SK-N-SH treated with all-trans-retinoic acid at 6 μM for 48 hours (cell line): ENCODE data around the gene HSD17B14.

Source experiments
- ATAC-seq: fragments of 200-7000 bp; cut with Tn5 transposase; 3 replicates; pipeline ENCODE4 v1.9.1; 2020; ENCODE audit warnings: mild to moderate bottlenecking, moderate library complexity
- ARNTL ChIP-seq: fragments of 450-650 bp; formaldehyde crosslinking; IDR thresholded peaks from 2 replicates; pipeline ENCODE4 v1.5.0; 2020; ENCODE audit warnings: low read depth, mild to moderate bottlenecking, moderate library complexity, borderline replicate concordance
- BACH2 ChIP-seq: fragments of 250-450 bp; sonication (Bioruptor Pico); IDR thresholded peaks from 2 replicates; pipeline ENCODE4 v1.9.0; 2021; ENCODE audit warnings: mild to moderate bottlenecking, borderline replicate concordance
- CREB5 ChIP-seq: fragments of 250-450 bp; sonication (Bioruptor Pico); IDR thresholded peaks from 2 replicates; pipeline ENCODE4 v1.5.1; 2020; ENCODE audit warnings: low read depth, mild to moderate bottlenecking, moderate library complexity
- CSDC2 ChIP-seq: fragments of 250-450 bp; sonication (Bioruptor Pico); IDR thresholded peaks from 2 replicates; pipeline ENCODE4 v1.5.0; 2020; ENCODE audit warnings: mild to moderate bottlenecking, moderate library complexity
- CSRNP3 ChIP-seq: fragments of 250-450 bp; sonication (Bioruptor Pico); IDR thresholded peaks from 2 replicates; pipeline ENCODE4 v1.5.1; 2021; ENCODE audit warnings: mild to moderate bottlenecking, moderate library complexity
- ESRRG ChIP-seq: fragments of 250-450 bp; sonication (Bioruptor Pico); IDR thresholded peaks from 2 replicates; pipeline ENCODE4 v1.6.1; 2021; ENCODE audit warnings: mild to moderate bottlenecking
- GLIS3 ChIP-seq: fragments of 250-450 bp; sonication (Bioruptor Pico); IDR thresholded peaks from 2 replicates; pipeline ENCODE4 v1.5.0; 2020; ENCODE audit warnings: mild to moderate bottlenecking, moderate library complexity
- ISL1 ChIP-seq: fragments of 250-450 bp; sonication (Bioruptor Pico); IDR thresholded peaks from 2 replicates; pipeline ENCODE4 v2.1.2; 2022; ENCODE audit warnings: mild to moderate bottlenecking, moderate library complexity
- OSR1 ChIP-seq: fragments of 250-450 bp; sonication (Bioruptor Pico); IDR thresholded peaks from 2 replicates; pipeline ENCODE4 v1.8.0; 2022; ENCODE audit warnings: moderate library complexity, mild to moderate bottlenecking, inconsistent platforms
- PATZ1 ChIP-seq: fragments of 250-450 bp; sonication (Bioruptor Pico); IDR thresholded peaks from 2 replicates; pipeline ENCODE4 v1.8.0; 2020; ENCODE audit warnings: mild to moderate bottlenecking, moderate library complexity, borderline replicate concordance
- PPARA ChIP-seq: fragments of 250-450 bp; sonication (Bioruptor Pico); IDR thresholded peaks from 2 replicates; pipeline ENCODE4 v1.5.0; 2020; ENCODE audit warnings: mild to moderate bottlenecking, borderline replicate concordance
- RARB ChIP-seq: fragments of 250-450 bp; sonication (Bioruptor Pico); IDR thresholded peaks from 2 replicates; pipeline ENCODE4 v1.8.0; 2021; ENCODE audit warnings: mild to moderate bottlenecking, moderate library complexity
- SNAI2 ChIP-seq: fragments of 250-450 bp; sonication (Bioruptor Pico); IDR thresholded peaks from 2 replicates; pipeline ENCODE4 v1.5.0; 2020; ENCODE audit warnings: mild to moderate bottlenecking, moderate library complexity
- TOX ChIP-seq: fragments of 250-450 bp; sonication (Bioruptor Pico); IDR thresholded peaks from 2 replicates; pipeline ENCODE4 v1.8.0; 2021; ENCODE audit warnings: mild to moderate bottlenecking, moderate library complexity, borderline replicate concordance
- TSHZ2 ChIP-seq: fragments of 250-450 bp; sonication (Bioruptor Pico); IDR thresholded peaks from 2 replicates; pipeline ENCODE4 v1.5.0; 2020; ENCODE audit warnings: mild to moderate bottlenecking, moderate library complexity
- ZC3H10 ChIP-seq: fragments of 250-450 bp; sonication (Bioruptor Pico); IDR thresholded peaks from 2 replicates; pipeline ENCODE4 v1.5.1; 2021; ENCODE audit warnings: mild to moderate bottlenecking, moderate library complexity
- ZFP3 ChIP-seq: fragments of 250-450 bp; sonication (Bioruptor Pico); IDR thresholded peaks from 2 replicates; pipeline ENCODE4 v1.5.0; 2020; ENCODE audit warnings: mild to moderate bottlenecking, moderate library complexity
- ZFP30 ChIP-seq: fragments of 450-650 bp; formaldehyde crosslinking; IDR thresholded peaks from 2 replicates; pipeline ENCODE4 v1.5.0; 2022; ENCODE audit warnings: mild to moderate bottlenecking, moderate library complexity
- ZNF565 ChIP-seq: fragments of 450-650 bp; formaldehyde crosslinking; conservative IDR thresholded peaks from 2 replicates; pipeline ENCODE4 v1.5.0; 2020; ENCODE audit warnings: low read depth, mild to moderate bottlenecking, moderate library complexity
- ZNF70 ChIP-seq: fragments of 450-650 bp; formaldehyde crosslinking; IDR thresholded peaks from 2 replicates; pipeline ENCODE4 v1.5.0; 2020; ENCODE audit warnings: mild to moderate bottlenecking, moderate library complexity
- ZNF8 ChIP-seq: fragments of 450-650 bp; formaldehyde crosslinking; IDR thresholded peaks from 2 replicates; pipeline ENCODE4 v1.5.0; 2020; ENCODE audit warnings: mild to moderate bottlenecking, moderate library complexity

The HSD17B14 gene

GRCh38 chr19:48845384-48845783 is 9.1 kb upstream of the HSD17B14 start (continued):
- no peak for TF ChIP-seq CREB5 (CRISPR knock-in tag)

GRCh38 chr19:48844472-48844871 is 8.2 kb upstream of the HSD17B14 start:
- peak; percentile 75 for ATAC-seq
- TF ChIP-seq CREB5 (CRISPR knock-in tag) (no peak), TOX (CRISPR knock-in tag) (no peak), SNAI2 (CRISPR knock-in tag) (no peak), ZFP30 (CRISPR knock-in tag) (no peak), GLIS3 (CRISPR knock-in tag) (no peak), PPARA (no peak), ZNF8 (CRISPR knock-in tag) (no peak), CSRNP3 (CRISPR knock-in tag) (no peak), ZNF565 (CRISPR knock-in tag) (no peak), CSDC2 (CRISPR knock-in tag) (no peak), ZNF70 (CRISPR knock-in tag) (no peak), TSHZ2 (CRISPR knock-in tag) (no peak)

GRCh38 chr19:48842789-48843162 is 6.5 kb upstream of the HSD17B14 start:
- TF ChIP-seq ZNF70 (CRISPR knock-in tag) (no peak), SNAI2 (CRISPR knock-in tag) (no peak), ZNF565 (CRISPR knock-in tag) (no peak), OSR1 (no peak), ARNTL (no peak), CREB5 (CRISPR knock-in tag) (no peak), ISL1 (CRISPR knock-in tag) (no peak), ZFP30 (CRISPR knock-in tag) (no peak), ZFP3 (CRISPR knock-in tag) (no peak), BACH2 (CRISPR knock-in tag) (no peak), ZC3H10 (CRISPR knock-in tag) (no peak), CSRNP3 (CRISPR knock-in tag) (no peak), RARB (CRISPR knock-in tag) (no peak), ZNF8 (CRISPR knock-in tag) (no peak), TOX (CRISPR knock-in tag) (no peak), PPARA (no peak)
- ATAC-seq = peak; percentile 78

- ATAC-seq = no peak
- TF ChIP-seq GLIS3 (CRISPR knock-in tag) = no peak
- TF ChIP-seq ZNF70 (CRISPR knock-in tag) = no peak
- TF ChIP-seq TSHZ2 (CRISPR knock-in tag) = no peak
- TF ChIP-seq CSDC2 (CRISPR knock-in tag) = no peak
- no peak for TF ChIP-seq ZFP3 (CRISPR knock-in tag)
- no peak for TF ChIP-seq OSR1
- no peak for TF ChIP-seq ZNF8 (CRISPR knock-in tag)
- no peak for TF ChIP-seq SNAI2 (CRISPR knock-in tag)
- no peak for TF ChIP-seq PATZ1 (CRISPR knock-in tag)
- no peak for TF ChIP-seq ESRRG (CRISPR knock-in tag)
These were observed 5.3 kb upstream of the HSD17B14 start for GRCh38 chr19:48841571-48841970.
